HG02981 (cell line): ENCODE measurements around the gene TRIP13.
"Not testable (repeated sequence)": the region's sequence is repeated elsewhere in the genome, so short reads cannot be mapped to it uniquely, and the experiment has no call there.

Experiments used
- ATAC-seq: cut with Tn5 transposase; IDR thresholded peaks from one replicate; pipeline ENCODE4 v1.9.1; 2021; ENCODE audit warnings: mild to moderate bottlenecking, moderate library complexity; ENCODE audit not compliant: unreplicated experiment

TRIP13 gene

GRCh38 chr5:892394-893136, at the start of gene TRIP13, which contains the start of gene BRD9:
Gene TRIP13, plus strand, starts transcription at chr5:892884. Its CDS starts 115 bp downstream, at chr5:892999.
Gene BRD9, minus strand, starts transcription at chr5:892801. Its CDS starts 144 bp downstream, at chr5:892657.
- ATAC-seq: peak; percentile 96

DNA sequence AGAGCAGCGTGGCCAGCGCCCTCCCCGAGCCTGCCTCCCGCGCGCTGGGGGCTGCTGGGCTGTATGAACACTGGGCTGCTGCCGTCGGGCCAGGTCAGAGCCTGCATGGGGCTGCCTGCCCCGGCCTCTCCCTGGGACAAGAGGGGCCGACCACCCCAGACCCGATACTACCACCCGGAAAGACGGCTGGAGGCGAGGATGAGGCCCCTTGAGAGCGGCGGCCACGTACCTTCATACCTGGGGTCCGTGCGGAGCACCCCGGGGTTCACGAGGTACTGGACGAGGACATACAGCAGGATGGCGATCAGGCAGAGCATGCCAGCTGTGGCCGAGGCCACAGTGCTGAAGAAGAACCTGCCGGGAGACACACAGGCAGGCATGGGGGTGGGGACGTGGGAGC, 49.3 kb upstream of the TRIP13 start:
- ATAC-seq: not testable (repeated sequence)

DNA sequence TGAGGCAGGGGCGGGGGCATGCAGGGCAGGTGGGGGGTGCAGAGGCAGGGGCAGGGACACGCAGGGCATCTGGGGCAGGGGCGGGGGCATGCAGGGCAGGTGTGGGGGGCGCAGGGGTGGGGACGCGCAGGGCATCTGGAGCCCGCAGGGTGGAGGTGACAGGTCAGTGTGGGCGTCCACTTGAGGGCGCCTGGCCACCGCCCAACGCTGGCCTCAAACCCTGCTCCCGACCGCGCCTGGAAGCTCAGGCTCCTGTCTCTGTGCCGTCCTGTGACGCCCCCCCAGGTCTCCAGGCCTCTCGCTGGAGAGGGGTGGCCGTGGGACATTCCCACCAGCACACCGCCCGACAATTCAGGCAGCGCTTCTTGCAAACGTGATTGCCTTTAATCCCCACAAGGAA, 48.8 kb upstream of the TRIP13 start:
- not testable (repeated sequence) for ATAC-seq

GRCh38 chr5:844426-844825, 48.3 kb upstream of the TRIP13 start:
- ATAC-seq: not testable (repeated sequence)

DNA sequence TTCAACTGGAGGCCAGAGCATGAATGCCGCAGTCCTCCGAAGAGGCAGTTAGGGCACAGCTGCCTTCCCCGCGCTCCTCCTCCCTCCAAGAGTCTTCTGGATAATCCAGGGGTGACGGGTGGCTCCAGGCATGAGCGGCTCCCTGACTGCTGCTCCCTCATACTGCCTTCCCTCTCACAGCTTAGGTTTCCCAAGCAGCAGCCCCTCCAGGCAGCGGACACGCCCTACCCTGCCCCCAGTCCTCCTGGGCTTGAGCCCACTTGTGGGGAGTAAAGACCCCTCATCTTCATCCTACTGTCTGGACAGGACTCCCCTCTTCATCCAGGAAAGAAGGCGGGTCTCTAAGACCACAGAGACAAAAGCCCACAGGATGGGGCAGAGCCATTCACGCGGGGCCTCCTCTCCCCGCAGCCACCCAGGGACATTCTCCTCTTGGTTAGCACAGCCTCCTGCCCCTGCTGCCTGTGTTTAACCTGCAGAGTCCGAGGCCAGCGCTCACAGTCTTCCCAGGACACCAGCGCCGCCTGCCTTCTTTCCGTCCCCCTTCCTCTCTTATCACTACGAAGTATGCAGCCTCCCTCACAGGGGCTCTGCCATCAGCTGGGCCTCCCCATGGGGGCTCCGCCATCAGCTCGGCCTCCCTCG, 47.5 kb upstream of the TRIP13 start:
- ATAC-seq: not testable (repeated sequence)

GRCh38 chr5:845676-846601, 46.7 kb upstream of the TRIP13 start:
- ATAC-seq: not testable (repeated sequence)

DNA sequence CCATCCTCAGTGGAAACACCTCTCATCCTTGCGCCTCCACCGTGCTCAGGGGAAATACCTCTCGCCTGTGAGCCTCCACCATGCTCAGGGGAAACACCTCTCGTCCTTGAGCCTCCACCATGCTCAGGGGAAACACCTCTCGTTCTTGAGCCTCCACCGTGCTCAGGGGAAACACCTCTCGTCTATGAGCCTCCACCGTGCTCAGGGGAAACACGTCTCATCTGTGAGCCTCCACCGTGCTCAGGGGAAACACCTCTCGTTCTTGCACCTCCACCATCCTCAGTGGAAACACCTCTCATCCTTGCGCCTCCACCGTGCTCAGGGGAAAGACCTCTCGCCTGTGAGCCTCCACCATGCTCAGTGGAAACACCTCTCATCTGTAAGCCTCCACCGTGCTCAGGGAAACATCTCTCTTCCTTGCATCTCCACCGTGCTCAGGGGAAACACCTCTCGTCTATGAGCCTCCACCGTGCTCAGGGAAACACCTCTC, 46.0 kb upstream of the TRIP13 start:
- not testable (repeated sequence) for ATAC-seq

GRCh38 chr5:847212-847611, 45.5 kb upstream of the TRIP13 start:
- ATAC-seq: not testable (repeated sequence)

GRCh38 chr5:847736-848135, 44.9 kb upstream of the TRIP13 start:
- ATAC-seq: not testable (repeated sequence)

DNA sequence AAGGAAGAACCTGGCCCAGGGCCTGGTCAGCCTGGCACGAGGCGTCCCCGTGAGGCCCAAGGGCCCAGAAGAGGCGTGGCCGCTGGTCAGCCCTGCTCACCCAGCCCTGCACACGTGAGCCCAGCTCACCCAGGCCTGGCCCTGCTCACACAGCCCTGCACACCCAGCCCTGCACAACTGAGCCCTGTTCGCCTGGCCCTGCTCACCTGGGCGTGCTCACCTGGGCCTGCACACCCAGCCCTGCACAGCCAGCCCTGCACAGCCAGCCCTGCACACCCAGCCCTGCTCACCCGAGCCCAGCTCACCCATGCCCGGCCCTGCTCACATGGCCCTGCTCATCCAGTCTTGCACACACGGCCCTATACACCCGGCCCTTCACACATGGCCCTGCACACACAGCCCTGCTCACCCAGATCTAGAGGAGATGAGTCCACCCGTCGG, 44.0 kb upstream of the TRIP13 start:
- ATAC-seq: no peak

- no peak for ATAC-seq
Measured at GRCh38 chr5:849651-850301, 42.9 kb upstream of the TRIP13 start.

GRCh38 chr5:850511-851006, 42.1 kb upstream of the TRIP13 start, which contains the start of gene ZDHHC11:
Gene ZDHHC11, minus strand, starts transcription at chr5:850986. Its CDS starts 384 bp downstream, at chr5:850602.
- no peak for ATAC-seq

DNA sequence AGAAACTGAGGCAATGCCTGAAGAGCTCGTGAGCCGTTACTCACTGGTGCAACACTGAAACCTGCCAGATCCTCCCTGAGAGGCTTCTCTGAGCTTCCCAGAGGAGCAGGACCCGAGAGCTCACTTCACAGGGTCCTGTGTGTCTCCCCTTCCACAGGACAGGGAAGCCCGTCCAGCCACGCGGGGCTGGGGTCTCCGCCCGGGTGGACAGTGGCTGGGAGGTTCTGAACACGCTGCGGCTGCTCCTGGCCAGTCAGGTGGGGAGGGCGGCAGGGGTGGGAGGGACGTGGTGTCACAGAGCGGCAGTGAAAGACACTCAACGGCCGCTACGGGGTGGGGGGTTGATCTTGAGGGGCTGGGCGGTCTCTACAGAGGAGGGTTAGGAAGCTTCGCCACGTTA, 41.6 kb upstream of the TRIP13 start:
- no peak for ATAC-seq

- no peak for ATAC-seq
Measured at GRCh38 chr5:851553-851952, 41.1 kb upstream of the TRIP13 start.

DNA sequence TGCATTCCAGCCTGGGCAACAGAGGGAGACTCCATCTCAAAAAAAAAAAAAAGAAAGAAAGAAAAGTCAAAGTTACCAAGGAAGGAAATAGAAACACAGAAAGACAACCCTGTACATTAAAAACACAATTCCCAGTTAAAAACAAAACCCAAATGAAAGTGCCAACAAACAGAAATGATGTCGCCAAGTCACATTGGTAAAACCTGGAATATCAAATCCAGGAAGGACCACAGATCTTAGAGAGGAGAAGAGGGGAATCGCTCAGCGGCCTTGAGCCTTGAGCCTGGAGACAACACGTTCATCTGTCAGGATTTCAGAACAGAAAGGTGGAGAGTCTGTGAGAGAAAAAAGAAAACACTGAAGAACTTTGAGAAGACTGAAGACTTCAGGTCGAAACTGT, 40.7 kb upstream of the TRIP13 start:
- no peak for ATAC-seq

- no peak for ATAC-seq
Measured at GRCh38 chr5:852431-853401, 40.0 kb upstream of the TRIP13 start.

GRCh38 chr5:853416-854090, 39.1 kb upstream of the TRIP13 start:
- ATAC-seq: not testable (repeated sequence)

GRCh38 chr5:854217-854616, 38.5 kb upstream of the TRIP13 start:
- no peak for ATAC-seq
